Activated CD4-positive, alpha-beta T cell treated with anti-CD3 and anti-CD28 coated beads, Interleukin-2, amount 50 U/mL, for 48 hours (primary cell): ENCODE measurements around the gene UGT1A1.

Source experiments
- DNase-seq, 2 experiments: peaks; one replicate each; pipeline ENCODE4 v3.0.0-alpha.2; 2020

The UGT1A1 gene

DNA sequence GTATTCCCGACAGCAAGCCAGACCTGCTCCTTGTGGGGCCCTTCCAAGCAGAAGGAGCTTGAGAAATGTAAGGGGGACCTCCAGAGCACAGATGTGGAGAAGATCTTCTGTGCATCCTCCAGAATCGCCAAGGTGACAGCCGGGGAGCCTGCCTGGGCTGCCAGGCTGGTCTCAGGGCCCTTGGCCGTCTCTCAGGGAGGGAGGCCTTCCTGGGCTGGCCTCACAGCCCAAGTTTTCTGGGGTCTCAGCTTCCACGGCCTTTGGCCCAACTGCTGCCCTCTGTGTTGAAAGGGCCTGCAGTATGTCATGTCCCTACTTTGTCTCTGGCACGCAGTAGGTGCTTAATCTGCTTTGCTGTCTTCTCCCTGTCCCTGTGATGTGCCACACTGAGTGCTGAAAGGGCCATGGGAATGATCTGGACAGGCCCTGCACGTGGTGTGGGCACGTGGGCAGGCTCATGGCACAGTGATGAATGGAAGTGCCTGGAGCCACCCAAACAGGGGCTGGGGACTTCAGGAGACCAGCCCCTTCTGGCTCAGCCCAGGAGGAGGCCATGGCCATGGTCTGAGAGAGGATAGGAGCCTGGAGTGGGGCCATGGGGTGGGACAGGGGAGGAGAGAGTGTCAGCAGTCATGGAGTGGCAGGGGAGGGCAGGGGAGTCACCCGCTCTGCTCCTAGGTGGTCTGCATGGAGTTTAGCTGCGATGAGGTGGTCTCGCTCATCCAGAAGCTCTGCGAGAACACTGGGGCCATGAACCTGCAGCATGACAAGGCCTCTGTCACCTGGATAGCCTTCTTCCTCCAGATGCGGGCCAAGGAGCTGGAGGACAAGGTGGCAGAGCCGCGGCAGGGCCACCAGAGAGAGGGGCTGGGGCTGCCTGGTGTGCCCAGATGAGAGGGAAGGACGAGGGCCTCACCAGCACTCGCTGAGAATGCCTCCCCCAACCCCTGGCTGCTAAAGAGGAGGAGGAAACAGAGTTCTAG lies 58.9 kb downstream of the UGT1A1 start:
- DNase-seq = no peak

DNA sequence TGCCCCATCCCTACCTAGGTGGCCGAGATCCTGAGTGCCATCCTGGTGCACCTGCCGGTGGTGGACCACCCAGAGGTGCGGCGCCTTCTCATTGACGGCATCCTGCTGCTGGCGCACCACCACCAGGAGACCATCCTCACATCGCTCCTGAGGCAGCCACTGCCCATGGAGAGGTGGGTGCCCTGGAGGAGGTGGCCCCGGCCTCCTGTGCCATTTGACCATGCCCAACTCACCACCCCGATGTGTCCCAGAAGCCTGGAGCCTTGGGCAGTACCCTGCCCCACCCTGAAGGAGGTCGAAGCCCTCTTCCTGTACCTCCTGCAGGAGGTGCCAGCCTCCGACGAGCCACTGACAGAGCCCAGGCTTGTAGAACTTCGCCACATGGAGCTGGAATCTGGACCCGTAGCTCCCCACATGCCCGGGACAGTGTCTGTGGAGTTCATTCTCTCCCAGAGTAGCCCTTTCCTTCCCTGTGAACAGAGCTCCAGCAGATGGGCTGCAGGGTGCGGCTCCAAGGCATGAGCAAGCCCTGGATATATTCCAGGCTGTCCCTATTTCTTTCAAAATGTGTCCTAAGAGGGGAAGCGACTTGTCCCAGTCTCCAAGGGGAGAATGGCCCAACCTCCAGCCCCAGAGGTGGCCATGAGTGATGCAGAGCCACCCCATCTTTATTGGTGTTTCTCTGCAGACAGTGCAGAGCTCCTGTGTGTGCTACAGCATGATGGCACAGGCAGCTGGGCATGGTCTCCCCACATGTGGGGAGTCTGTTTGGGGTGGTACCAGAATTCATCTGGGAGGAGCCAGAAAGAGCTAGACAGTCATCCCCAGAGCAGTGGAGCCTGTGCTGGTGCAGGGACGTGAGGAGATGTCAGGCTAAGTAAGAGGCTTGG lies 60.1 kb downstream of the UGT1A1 start:
- DNase-seq = no peak

DNA sequence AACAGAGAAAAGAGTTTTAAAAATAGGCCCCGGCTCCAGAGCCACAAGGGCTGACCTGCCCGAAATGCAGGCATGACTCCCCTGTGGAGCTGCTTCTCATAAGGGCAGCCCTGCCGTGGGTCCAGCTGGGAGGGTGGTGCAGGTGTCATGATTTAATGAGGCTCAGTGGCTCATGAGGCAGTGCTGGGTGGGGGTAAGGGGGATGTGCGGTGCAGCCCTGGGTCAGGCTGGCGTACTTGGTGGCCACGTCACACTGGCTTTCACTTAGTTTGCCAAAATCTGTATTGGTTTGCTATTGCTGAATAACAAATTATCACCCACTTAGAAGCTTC lies 60.7 kb downstream of the UGT1A1 start:
- no peak for DNase-seq

DNA sequence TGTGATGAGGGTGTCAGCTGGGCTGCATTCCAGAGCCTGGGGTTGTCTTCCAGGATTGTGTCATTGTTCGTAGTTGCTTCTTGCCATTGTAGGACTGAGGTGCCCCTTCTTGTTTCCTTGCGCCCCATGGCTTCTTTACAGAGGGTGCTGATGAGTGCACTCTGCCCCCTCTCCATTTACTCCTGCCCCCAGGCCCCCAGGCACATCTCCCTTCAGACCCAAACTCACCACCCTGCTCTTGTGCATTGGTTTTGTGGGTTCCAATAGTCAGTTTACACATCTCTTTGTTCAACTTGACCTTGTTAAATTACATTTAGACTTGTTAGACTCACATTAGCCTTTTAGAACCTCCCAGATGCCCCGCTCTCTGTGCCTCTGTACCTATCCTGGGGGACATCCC lies 61.1 kb downstream of the UGT1A1 start:
- no peak for DNase-seq

GRCh38 chr2:233821709-233822100 lies 61.6 kb downstream of the UGT1A1 start:
- no peak for DNase-seq

- DNase-seq = no peak
These were observed 62.2 kb downstream of the UGT1A1 start for GRCh38 chr2:233822101-233822771.
